Right ventricle myocardium superior (tissue), 1 donor: ENCODE results near the gene CAMSAP1. TPM values are rescaled to one million over a fixed set of nuclear protein-coding genes. Genes with fewer than 3 reads are reported as not detected.
A peak's percentile ranks its signal among the peaks of the same experiment; 100 is the strongest.
"Not testable (repeated sequence)": the region's sequence is repeated elsewhere in the genome, so short reads cannot be mapped to it uniquely, and the experiment has no call there.

Source experiments
- ATAC-seq: fragments of 200-7000 bp; cut with Tn5 transposase; one replicate; pipeline ENCODE4 v1.9.1; 2020; ENCODE audit warnings: mild to moderate bottlenecking; ENCODE audit not compliant: poor library complexity
- DNase-seq: peaks from one replicate; pipeline ENCODE4 v3.0.0-alpha.2; 2020
- intact Hi-C: fragments of 100-400 bp; cut with DNase I; formaldehyde crosslinking; loops from one replicate; pipeline ENCODE4 v1.11.2; 2022
- total RNA-seq: library from RNA; stranded (reverse); fragmentation: NEBNext Ultra II Directional; extraction: Animal tissue kit (Norgen Biotek cat#: 25700); gene quantifications from one replicate; pipeline ENCODE4 v1.2.1, GENCODE V29; 2021
- donor health status: DM: no; HTN: yes; CAD: no; lungs with severe emphysema.

CAMSAP1 gene
- total RNA-seq, 1 donor from 2014 or later = 18.3 TPM

DNA sequence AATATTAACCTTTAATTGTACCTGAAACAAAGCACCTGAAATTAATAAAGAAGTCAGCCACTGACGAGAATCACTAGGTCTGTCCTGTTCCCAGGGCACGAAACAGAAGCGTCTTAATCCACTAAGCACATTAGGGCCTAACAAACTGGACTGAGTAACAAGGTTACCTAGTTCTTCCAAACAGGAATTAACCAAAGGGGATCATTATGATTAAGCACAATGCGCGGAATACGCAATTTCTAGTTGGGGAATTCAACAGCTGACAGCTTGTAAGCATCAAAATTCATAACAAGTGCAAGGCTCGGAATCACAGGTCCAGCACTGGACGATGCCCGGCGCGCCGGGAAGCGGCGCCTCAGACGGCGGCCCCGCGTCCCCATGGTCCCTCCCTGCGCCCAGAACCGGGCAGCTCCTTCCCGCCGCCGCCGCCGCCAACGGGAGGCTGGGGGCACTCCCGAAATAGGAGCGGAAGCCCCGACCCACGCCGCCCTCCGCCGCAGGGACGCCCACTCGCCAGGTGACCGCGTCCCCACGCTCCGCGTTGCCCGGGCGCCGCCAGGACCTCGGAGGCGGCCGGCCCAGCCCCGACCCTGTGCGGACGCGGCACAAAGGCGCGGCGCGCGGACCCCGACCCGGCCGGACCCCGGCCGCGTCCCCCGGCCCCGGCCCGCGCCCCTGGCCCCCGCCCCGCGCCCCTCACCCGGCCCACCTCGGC lies 898 bp downstream of the CAMSAP1 start:
- ATAC-seq (no peak), DNase-seq (no peak)
- intact Hi-C loops = no loop called here

DNA sequence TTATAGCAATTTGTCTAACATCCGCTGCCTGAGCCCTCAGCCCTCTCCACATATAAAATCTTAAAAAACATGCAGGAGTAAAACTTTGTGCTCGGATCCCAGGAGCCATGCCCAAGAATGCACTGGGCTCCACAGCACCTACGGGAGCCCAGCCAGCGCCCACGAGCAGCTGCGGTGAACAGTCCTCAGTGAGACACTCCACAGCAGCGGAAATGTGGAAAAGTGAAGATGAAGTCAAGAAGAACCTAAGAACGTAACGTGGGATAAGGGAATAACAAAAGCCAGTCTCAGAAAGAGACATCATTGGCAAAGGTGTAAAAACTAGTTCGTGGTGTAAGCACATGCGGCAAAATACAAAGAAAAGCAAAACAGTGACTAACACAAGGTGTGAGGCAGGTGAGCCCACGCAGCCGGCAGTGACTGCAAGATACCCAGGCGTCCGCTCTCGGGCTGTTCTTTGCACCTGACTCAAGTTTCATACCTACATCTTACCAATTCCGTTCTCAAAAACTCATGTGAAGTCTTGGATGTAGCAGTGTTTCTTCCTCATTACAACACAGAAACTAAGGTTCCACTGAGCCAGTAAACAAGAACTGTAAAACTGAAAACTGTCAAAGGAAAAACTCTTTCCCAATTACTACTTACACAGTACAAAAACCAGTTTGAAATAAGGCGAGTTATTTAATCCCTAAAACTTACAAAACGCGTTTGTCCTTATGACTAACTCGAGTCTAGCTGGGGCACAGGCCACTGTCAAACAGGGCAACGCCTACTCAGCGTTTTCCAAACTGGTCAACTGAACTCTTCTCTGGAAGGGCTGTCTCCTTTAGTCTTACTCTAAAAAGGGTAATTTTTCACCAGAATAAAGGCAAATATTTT lies 1.7 kb downstream of the CAMSAP1 start:
- ATAC-seq (no peak), DNase-seq (no peak)
- intact Hi-C loops = no loop called here

GRCh38 chr9:135903786-135904520 lies 3.4 kb downstream of the CAMSAP1 start:
- ATAC-seq (no peak), DNase-seq (no peak)
- intact Hi-C loops = no loop called here

DNA sequence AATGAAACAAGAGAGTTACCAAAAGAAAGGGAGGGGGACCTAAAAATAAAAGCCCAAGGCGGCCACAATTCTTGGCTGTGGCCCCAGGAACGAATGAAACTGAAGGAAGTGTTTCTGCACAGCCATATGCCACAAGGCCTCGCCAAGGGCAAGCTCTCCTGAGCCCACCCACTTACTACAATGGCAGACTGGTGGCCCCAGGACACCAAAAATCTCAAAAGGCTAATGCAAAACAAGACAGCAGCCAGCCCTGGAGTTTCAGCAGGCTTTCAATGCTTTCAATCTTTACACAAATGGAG lies 4.0 kb downstream of the CAMSAP1 start:
- intact Hi-C loops = no loop called here
- DNase-seq (no peak), ATAC-seq (no peak)

- DNase-seq (no peak), ATAC-seq (no peak)
- intact Hi-C loops = no loop called here
These were observed 4.5 kb downstream of the CAMSAP1 start for GRCh38 chr9:135902655-135903357.

DNA sequence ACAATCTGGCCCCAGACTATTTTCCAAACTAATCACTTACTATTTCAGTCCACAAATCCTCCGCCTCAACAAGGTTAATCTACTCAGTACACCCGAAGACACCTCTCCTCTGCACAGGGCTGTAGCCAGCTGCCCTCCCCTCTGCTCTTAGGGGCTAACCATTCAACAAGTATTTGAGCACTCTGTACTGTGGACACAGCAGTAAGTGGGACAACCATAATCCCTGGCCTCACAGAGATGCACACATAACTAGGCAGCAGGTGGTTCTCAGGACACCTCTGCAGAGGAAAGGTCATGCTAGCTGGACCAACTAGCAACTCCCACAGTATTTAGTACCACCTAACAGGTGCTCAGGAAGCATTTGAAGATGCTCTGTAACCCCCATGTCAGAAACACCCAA lies 5.5 kb downstream of the CAMSAP1 start:
- no peak for ATAC-seq
- intact Hi-C loops = no loop called here
- no peak for DNase-seq

DNA sequence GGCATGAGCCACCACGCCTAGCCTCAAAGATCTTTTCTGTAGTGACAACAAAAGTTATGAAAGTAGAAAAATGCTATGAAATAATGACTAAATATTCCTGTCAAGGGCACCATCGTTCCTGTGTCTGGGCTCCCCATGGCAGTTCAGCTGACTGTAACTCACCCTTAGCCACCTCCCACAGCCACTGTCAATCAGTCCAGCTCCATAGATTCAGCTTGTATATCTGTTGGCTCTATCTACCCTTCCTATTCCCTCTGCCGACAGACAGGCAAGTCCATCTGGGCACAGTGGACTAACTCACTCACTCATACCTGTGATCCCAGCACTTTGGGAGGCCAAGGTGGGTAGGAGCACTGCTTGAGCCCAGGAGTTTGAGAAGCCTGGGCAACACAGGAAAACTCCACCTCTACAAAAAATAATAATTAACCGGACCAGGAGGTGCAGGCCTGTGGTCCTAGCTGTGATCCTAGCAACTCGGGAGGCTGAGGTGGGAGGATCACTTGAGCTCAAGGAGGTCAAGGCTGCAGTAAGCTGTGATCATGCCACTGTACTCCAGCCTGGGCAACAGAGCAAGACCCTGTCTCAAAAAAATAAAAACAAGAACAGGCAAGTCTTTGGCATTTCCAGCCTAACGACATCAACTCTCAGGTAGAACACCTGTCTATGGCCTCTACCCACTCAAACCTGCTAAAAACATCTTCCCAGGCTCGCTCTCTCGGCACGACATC lies 6.2 kb downstream of the CAMSAP1 start:
- intact Hi-C loops = no loop called here
- ATAC-seq = no peak
- DNase-seq = no peak

- intact Hi-C loops = no loop called here
- ATAC-seq = peak; percentile 63
- no peak for DNase-seq
These were observed 8.5 kb downstream of the CAMSAP1 start for GRCh38 chr9:135898634-135899407.

DNA sequence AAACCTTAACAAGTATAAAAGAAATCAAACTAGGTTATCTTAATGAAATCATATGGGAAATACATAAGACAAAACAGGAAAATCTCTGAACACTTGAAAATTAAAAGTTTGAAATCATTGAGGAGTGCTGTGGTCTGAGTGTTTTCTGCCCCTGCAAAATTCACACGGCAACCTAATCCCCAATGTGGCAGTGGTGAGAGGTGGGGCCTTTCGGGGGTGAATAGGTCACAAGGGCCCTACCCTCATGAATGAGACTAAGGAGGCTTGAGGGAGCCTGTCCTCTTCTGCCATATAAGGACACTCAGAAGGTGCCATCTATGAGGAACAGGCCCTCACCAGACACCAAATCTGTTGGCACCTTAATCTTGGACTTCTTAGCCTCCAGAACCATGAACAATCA lies 10.7 kb downstream of the CAMSAP1 start:
- DNase-seq (no peak), ATAC-seq (no peak)
- intact Hi-C loops = no loop called here

- no peak for ATAC-seq
These were observed 11.1 kb downstream of the CAMSAP1 start for GRCh38 chr9:135896205-135896604.

GRCh38 chr9:135895202-135895848 lies 12.0 kb downstream of the CAMSAP1 start:
- DNase-seq (no peak), ATAC-seq (no peak)
- intact Hi-C loops = no loop called here

More at GRCh38 chr9:135896205-135896604, 11.1 kb downstream of the CAMSAP1 start:
- intact Hi-C loops = no loop called here
- DNase-seq = no peak

DNA sequence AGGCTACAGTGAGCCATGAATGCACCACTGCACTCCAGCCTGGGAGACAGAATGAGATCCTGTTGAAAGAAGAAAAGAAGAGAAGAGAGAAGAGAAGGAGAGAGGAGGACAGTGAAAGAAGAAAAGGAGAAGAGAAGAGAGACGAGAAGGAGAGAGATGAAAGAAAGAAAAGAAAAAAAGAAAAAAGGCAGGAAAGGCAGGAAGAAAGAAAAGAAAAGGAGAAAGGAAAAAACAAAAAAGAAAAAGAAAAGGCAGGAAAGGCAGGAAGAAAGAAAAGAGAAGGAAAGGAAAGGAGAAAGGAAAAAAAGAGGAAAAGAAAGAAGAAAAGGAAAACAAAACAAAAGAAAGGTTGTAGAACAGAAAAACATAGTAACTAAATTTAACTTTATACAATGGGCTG lies 14.2 kb downstream of the CAMSAP1 start:
- ATAC-seq (no peak), DNase-seq (no peak)
- intact Hi-C loops = no loop called here

- ATAC-seq, DNase-seq, intact Hi-C loops: not testable (repeated sequence)
These were observed 15.0 kb downstream of the CAMSAP1 start for GRCh38 chr9:135892327-135892726.

DNA sequence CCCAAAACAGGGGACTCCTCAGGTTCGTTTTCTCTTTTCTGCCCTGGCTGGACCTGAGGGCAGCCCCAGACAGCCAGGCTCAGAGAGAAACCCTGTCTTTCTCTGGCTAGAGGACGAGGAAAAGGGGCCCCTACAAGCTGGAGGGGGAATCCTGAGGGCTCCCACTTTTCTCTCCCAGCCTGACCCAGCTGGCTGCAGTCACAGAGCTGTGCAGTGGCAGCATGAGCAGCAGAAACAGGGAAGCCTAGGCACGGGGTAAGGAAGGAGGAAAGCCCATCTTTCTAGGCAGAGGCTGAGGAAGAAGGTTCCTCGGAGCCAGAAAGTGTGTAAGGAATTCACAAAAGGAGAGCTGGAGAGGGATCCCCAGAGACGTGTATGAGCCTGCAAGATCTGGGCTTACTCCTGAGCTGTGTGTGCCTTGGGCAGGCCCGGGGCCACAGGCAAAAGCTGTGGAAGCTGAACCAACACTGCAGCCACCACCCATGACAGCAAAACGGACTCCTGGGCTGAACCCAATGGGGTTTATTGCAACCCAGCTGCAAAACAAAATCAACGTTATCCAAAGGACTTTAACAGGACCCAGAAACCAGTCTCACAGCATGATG lies 16.2 kb downstream of the CAMSAP1 start:
- no peak for ATAC-seq
- DNase-seq = no peak
- intact Hi-C loops = no loop called here

DNA sequence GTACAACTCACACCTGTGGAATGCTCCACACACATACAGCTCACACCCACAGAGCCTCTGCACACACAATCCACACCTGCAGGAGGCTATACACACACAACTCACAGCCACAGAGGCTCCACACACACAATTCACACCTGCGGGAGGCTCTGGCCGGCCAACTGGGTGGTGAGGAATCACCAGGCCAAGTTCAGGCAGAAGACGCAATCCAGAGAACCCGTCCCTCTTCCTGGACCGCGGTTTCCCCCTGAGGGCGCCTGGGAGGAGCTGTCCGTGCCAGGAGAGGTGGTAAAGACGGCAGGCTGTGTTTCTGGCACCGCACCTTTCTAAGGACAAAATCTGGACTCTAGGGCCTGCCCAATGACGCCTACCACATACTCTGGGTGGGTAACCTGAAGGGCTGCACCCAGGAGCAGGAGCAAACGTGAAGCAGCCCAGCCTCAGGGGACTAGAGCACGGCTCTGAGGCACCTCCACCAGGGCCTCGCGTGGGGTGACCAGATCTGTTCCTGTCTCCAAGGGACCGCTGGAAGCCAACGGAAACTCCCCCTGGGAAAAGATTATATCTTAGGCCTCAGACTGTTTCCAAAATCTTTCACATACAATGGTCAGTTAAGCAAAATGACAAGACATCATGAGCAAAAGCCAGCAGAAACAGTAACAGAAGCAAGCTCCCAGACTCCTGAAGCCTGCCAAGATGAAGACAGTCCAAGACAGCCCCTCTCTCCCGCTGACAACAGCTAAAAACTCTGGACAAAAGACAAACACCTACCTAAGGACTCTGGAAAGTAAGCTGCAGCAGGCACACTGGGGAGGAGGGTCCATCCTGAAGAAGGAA lies 16.9 kb downstream of the CAMSAP1 start:
- no peak for ATAC-seq
- intact Hi-C loops = no loop called here
- DNase-seq = no peak

DNA sequence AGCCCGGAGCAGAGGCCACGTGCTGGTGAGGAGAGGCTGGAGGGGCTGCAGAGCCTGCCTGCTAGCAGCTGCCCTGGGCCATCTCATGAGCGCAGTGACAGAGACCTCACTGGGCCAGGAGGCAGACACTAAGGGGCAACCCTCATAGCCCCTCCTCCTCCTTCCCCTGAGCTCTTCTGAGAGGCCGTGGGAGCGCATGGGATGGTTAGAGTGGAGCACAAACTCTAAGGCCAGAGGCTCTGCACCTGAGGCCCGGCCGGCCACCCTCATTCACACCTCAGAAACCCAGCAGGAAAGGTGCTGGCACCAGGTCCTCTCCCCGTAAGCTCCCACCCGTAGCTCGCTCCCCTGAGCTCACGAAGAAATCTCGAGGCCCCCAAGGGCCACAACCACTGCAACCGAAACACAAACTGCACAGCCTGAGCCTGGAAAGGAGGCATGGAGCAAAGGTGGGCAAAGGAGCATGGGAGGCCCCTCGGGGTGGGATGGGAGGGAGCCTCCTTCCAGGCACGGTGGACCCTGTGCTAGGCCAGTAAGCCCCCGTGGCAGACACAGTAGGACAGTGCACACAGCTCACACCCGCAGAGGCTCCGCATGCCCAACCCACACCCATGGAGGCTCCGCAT lies 17.7 kb downstream of the CAMSAP1 start:
- intact Hi-C loops = no loop called here
- DNase-seq (no peak), ATAC-seq (no peak)
